T-helper 2 cell (primary cell): ENCODE measurements around the gene NSUN2.

Experiments
- DNase-seq, 5 experiments: peaks; one replicate each; pipeline versions ENCODE4 v3.0.0 to v3.0.0-alpha.2; 2012 to 2022

The NSUN2 gene

GRCh38 chr5:6553972-6554371, 78.9 kb downstream of the NSUN2 start:
- no peak for DNase-seq

- DNase-seq = no peak
Observed at GRCh38 chr5:6552612-6553011, 80.2 kb downstream of the NSUN2 start.

GRCh38 chr5:6551955-6552313, 80.9 kb downstream of the NSUN2 start:
- DNase-seq = no peak

- DNase-seq = no peak
Observed at GRCh38 chr5:6551287-6551954, 81.4 kb downstream of the NSUN2 start.

GRCh38 chr5:6550628-6551027, 82.2 kb downstream of the NSUN2 start:
- no peak for DNase-seq
